Measurements from ENCODE around the gene AK4.
"Not testable (repeated sequence)": the region's sequence is repeated elsewhere in the genome, so short reads cannot be mapped to it uniquely, and the experiment has no call there.

Gene AK4

GRCh38 chr1:65148178-65148547 lies at the start of gene AK4:
Gene AK4 (plus strand): TSS chr1:65148203. CDS start chr1:65148408, 205 bp downstream.
- not testable (repeated sequence) for DNase-seq

- no peak for DNase-seq
Measured at GRCh38 chr1:65103807-65104206, 44.2 kb upstream of the AK4 start.

GRCh38 chr1:65104854-65105534 lies 43.0 kb upstream of the AK4 start:
- no peak for DNase-seq

GRCh38 chr1:65105596-65105995 lies 42.4 kb upstream of the AK4 start:
- DNase-seq: no peak

GRCh38 chr1:65108025-65108642 lies 39.9 kb upstream of the AK4 start:
- no peak for DNase-seq

- DNase-seq: no peak
Measured at GRCh38 chr1:65109487-65109886, 38.5 kb upstream of the AK4 start.

- DNase-seq: no peak
Measured at GRCh38 chr1:65112811-65113210, 35.2 kb upstream of the AK4 start.

GRCh38 chr1:65113298-65113697 lies 34.7 kb upstream of the AK4 start:
- no peak for DNase-seq

- DNase-seq: no peak
Measured at GRCh38 chr1:65114322-65114721, 33.7 kb upstream of the AK4 start.

GRCh38 chr1:65119951-65120350 lies 28.1 kb upstream of the AK4 start:
- no peak for DNase-seq

GRCh38 chr1:65129104-65129503 lies 18.9 kb upstream of the AK4 start:
- not testable (repeated sequence) for DNase-seq

- DNase-seq: no peak
Measured at GRCh38 chr1:65138524-65138923, 9.5 kb upstream of the AK4 start.

- not testable (repeated sequence) for DNase-seq
Measured at GRCh38 chr1:65139793-65140192, 8.2 kb upstream of the AK4 start.

GRCh38 chr1:65141394-65141793 lies 6.6 kb upstream of the AK4 start:
- no peak for DNase-seq

GRCh38 chr1:65141918-65142317 lies 6.1 kb upstream of the AK4 start:
- DNase-seq: no peak

- DNase-seq: not testable (repeated sequence)
Measured at GRCh38 chr1:65143112-65143658, 4.8 kb upstream of the AK4 start.

- DNase-seq: no peak
Measured at GRCh38 chr1:65146908-65147423, 1.0 kb upstream of the AK4 start.

- no peak for DNase-seq
Measured at GRCh38 chr1:65147424-65148177, 402 bp upstream of the AK4 start.

GRCh38 chr1:65148548-65149350 lies 746 bp downstream of the AK4 start:
- no peak for DNase-seq

- no peak for DNase-seq
Measured at GRCh38 chr1:65149351-65150107, 1.5 kb downstream of the AK4 start.

- DNase-seq: no peak
Measured at GRCh38 chr1:65150108-65150463, 2.1 kb downstream of the AK4 start.
